HG03139 (cell line): Measurements from ENCODE around the gene MRPL50.

ENCODE experiments used
- ATAC-seq: cut with Tn5 transposase; IDR thresholded peaks from one replicate; pipeline ENCODE4 v1.9.1; 2021; ENCODE audit not compliant: unreplicated experiment

Gene MRPL50

DNA sequence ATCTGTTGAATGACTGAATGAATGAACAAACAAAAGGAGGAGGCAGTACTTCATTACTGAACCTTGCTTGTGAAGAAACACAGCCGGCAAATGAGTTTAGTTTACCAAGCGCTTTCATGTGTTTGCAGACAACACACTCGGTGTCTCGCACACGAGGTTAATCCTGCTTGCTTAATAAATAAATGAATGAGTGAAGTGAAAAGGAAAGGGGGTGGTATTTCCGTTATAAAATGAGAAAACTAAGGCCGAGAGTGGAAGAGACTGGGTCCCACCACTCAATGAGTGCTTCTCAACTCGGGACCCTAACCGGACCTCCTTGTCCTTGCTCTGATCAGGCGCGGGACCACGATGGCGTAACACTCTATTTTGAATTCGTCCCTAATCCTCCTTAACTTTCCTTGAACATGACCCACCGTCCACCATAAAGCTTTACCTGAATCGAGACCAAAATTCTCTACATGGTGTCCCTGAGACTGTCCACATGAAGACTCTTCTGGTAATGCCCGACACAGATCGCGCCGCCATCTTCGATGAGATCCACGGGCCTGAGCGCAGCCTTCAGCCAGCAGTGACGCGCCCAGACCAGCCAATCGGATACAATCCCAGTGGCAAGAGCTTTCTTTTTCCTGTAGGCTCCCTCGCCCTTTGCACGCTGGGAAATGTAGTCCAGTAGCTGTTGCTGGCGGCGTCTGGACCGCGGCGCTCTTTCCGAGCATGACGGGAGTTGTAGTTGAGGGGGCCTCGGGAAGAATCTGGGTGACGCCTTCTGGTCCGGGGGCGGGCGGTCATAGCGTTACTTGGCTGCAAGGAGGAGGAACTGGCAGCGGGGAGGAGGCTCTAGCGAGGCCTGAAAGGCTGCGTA is at the start of gene MRPL50, which contains the start of gene ZNF189:
TSS of gene MRPL50 (minus strand) at position 551 of the 862 bp plus-strand sequence. CDS start at position 525, 26 bp downstream.
TSS of gene ZNF189 (plus strand) at position 784 of the 862 bp plus-strand sequence. CDS start 306 bp downstream, outside the sequence.
- ATAC-seq = peak; percentile 98

GRCh38 chr9:101446732-101447131 is 48.3 kb upstream of the MRPL50 start:
- no peak for ATAC-seq

GRCh38 chr9:101445353-101446029 is 47.1 kb upstream of the MRPL50 start:
- no peak for ATAC-seq

DNA sequence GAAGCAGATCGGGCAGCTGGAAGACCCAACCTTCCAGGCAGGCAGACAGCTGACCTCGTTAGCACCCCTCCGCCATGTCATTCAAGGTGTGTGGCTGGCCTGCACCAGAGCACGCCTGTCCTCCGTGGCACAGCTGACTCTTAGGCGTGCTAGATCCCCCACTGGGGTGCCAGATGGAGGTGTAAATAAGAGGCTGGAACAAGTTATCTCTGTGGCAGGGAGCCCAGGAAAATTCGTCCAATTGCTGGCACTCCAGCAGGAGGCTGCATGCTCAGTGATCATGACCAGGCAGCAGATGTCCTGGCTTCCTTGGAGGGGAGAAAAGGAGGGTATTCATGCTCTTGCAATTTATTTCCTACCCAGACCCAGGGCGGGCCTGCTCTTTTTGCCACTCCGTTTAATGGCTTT is 45.0 kb upstream of the MRPL50 start:
- ATAC-seq = no peak

GRCh38 chr9:101442736-101443135 is 44.3 kb upstream of the MRPL50 start:
- no peak for ATAC-seq

- no peak for ATAC-seq
Measured at GRCh38 chr9:101442318-101442717, 43.9 kb upstream of the MRPL50 start.

DNA sequence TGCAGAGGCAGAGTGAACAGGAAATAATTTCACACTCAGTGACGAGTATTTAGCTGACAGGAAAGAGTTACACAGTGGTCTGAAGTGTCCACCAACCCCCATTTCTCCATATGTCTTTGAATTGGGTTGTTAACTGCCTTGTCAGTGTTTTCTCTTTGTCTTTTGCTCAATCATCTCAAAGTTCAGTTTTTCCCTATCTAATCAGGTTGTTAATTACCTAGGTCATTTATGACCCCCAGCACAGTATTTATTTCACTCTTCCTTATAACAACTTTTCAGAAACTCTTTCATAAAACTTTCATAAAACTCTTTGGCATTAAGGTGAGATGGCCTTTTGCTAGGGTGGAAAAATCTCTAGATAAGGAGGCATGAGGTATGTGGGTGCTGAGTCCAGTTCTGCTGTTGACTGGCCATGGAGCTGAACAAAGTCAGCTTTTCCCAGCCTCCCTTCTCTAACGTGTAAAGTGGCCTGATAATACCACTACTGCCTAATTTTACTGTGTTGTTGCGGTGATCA is 42.4 kb upstream of the MRPL50 start:
- no peak for ATAC-seq

- ATAC-seq = no peak
Measured at GRCh38 chr9:101438523-101438922, 40.1 kb upstream of the MRPL50 start.

GRCh38 chr9:101437806-101438232 is 39.4 kb upstream of the MRPL50 start:
- ATAC-seq = no peak

DNA sequence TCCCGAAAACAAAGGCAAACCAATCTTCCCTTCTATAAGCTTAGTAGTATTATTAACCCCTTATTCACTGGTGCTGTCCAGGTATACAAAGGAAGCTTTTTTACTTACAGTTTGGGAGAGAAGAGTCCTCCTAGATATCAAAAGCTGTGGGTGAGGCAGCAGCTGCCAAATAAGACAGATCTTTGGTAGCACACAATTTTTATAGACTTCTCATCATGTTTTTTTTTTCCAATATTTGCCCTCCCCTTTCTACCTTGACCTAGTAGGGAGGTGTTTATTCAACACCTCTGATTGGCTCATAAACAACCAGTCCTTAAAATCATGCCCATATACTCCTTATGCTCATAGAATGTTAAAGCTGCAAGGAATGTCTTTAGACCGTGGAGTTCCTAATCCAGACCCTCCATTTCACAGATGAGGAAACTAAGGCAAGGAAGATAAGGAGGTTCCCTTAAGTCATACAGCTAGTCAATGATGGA is 37.2 kb upstream of the MRPL50 start, which contains the start of gene ALDOB:
TSS of gene ALDOB (minus strand) at position 174 of the 479 bp plus-strand sequence. CDS start 4,887 bp downstream, outside the sequence.
- ATAC-seq = no peak

DNA sequence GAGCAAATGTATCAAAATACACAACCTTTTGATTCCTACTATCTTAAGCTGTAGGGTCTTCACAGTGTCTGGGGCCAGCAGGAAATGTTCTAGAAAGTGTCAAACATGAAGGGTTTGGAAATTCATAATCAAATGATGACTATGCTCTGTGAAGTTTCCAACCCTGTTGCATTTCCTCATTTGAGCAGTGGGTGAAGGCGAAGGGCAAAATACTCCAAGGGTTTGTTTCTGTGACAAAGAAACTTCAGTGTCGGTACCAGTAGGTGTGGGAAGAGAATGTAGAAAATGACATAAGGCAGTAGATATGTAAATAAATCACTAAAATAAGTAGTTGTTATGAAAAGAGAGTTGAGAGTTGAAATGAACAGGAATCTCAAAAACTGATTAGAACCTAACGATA is 36.6 kb upstream of the MRPL50 start:
- ATAC-seq = no peak

- ATAC-seq = no peak
Measured at GRCh38 chr9:101433229-101433628, 34.8 kb upstream of the MRPL50 start.

DNA sequence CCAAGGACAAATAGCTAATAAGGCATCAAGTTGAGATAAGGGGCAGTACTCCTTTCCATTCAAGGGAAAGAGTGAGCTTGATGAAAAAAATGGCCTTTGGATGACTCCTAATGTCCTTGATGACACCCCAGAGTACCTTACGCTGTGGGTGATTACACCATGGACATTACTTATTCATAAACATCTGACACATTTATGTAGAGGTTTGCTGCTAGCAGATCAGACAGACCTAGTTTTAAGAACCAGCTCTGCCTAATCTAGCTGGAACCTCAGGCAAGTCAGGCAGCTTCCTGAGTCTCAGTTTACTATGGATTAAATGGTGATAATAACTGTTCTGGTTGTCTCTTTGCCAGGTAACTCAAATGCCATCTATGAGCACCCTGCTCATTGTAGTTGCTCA is 34.3 kb upstream of the MRPL50 start:
- no peak for ATAC-seq

DNA sequence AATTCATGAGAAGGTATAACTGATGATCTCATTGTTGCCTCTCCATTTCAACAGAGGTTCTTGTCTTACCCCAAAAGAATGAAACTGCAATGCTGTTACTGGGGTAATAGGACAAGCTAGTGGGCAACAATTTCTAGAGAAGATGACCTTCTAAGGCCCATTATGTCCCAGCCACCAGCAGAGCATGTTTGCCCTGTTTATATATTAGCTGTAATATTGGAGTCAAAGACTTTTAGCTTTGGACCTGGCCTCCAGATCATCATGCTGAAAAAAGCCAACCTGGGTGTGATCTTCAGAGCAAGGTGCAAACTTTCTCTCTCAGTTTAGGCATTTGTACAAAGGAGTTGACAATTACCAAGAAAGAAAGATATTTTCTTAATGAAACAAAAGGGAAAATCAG is 33.8 kb upstream of the MRPL50 start:
- no peak for ATAC-seq

DNA sequence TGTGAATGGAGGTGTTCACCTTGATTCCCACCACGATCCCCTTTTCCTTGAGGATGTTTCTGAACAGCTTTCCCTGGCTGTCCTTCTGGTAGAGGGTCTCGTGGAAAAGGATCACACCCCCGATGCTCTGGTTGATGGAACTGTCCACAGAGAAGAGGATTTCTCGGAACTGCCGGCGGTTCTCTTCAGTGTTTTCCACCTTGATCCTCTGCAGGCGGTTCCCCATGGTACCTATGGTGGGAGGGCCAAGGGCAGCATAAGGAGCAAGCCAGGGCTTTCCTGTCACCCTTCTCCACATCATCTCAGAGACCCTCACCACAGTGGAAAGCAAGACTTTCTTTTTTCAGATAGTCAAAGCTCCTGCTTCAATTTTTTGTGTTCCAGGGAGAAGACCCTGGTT is 31.3 kb upstream of the MRPL50 start:
- no peak for ATAC-seq

GRCh38 chr9:101428909-101429308 is 30.5 kb upstream of the MRPL50 start:
- no peak for ATAC-seq

DNA sequence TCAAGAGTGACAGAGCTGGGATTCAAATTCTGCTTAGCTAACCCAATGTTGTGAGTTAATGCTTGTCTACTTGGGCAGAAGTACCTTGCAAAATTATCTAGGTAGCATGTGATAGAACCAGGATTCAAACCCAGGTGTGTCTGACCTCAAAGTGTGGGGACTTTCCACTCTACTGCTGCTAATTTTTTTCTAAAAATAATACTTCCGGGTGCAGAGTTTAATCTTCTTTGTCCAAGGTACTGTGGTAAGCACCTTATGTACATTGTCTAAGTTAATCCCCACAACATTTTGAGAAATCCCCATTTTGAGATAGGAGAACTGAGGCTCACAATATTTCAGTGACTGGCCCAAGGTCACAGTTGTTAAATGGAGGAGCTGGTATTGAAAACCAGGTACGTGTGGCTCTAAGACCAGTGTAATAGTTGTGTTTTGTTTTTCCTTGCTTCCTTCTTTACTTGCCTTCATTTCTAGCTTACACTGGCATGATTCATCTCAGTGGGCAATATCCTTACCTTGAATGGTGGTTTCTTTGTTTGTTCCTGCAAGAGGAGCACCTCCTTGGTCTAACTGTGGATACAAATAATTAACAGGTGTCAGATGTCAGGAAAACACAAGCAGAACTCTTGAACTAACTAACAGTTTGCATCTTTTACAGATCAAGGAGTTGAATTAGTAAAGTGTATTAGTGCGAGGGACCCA is 29.7 kb upstream of the MRPL50 start:
- ATAC-seq = no peak

DNA sequence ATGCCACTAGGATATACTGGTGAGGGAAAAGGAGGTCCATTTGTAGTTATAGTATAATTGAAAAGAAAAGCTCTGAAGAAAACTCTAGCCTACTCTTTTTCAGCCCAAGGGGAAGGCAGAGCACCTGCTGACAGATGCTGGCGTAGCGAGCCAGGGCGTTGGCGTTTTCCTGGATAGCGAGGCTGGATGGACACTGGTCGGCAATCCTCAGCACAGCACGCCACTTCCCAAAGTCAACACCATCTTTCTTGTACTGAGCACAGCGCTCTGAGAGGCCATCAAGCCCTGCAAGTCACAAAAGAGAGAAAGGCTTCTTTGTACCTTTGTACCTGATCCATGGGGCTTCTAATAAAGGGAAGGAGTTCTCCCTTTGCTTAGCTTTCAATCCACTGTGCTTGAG is 28.9 kb upstream of the MRPL50 start:
- no peak for ATAC-seq

DNA sequence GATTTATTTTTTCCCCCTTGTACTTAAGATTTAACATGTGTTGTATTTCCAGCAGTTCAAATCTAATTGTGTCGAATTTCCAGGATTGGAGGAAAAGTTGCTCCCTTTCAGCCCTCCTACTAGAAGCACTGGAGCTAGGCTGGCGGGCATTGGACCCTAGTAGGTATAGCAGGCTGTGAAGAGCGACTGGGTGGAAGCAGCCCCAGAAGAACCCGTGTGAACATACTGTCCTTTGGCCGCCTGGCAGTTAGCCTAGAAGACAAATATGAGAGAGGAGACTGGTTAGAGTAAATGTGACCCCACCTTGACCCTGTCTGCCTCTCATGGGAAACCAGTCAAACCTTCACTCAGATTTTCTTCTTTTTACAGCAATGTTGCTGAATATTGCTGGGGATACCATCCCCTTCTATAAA is 23.2 kb upstream of the MRPL50 start:
- no peak for ATAC-seq

DNA sequence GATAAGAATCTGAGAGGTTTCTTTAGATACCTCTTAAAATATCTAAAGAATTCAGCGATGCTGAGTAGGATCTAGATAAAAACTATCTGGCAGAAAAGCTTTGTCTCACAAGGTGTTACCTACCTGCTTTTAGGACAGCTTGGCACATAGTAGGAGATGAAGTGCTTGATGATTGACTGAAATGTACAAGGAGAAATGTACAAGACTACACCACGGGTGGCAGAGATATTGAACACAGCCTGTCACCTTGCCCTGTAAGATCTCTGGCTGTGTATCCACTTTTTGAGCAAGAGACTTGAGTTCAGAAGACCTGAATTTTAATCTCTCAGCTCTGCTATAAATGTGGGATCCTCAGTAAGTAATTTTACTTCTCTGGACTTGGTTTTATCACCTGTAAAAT is 21.4 kb upstream of the MRPL50 start:
- ATAC-seq = no peak
